OCI-LY1 (cell line): ENCODE results near the gene RPL28.

ENCODE experiments used
- CTCF ChIP-seq: fragments of 200-600 bp; sonication (generic), shearing (Covaris generic); IDR thresholded peaks from 2 replicates; pipeline ENCODE4 v1.5.1; 2017; ENCODE audit warnings: mild to moderate bottlenecking, antibody characterized with exemption, low read length, moderate library complexity, mixed read lengths
- EZH2 ChIP-seq: fragments of 200-600 bp; sonication (generic), shearing (Covaris generic); IDR thresholded peaks from 2 replicates; pipeline ENCODE4 v1.8.0; 2017; ENCODE audit warnings: borderline replicate concordance, mixed run types, mild to moderate bottlenecking, antibody characterized with exemption, low read length, moderate library complexity, mixed read lengths

GRCh38 chr19:55405638-55406037, 19.9 kb downstream of the RPL28 start:
- TF ChIP-seq CTCF (no peak), EZH2 (no peak)
